ENCODE data around the gene MYRF.

The MYRF gene

GRCh38 chr11:61811831-61812230, 59.4 kb downstream of the MYRF start:
- Mint-ChIP-seq H3K4me1 (peaks cover 13% of the 10 kb centered on the region), H3K36me3 (ENCODE audit: low read depth) (peaks cover 21% of the 10 kb centered on the region), H3K4me3 (no peak overlapping the region), H3K9me3 (no peaks in the 10 kb centered on the region), H3K27ac (no peak overlapping the region), H3K27me3 (peaks cover 16% of the 10 kb centered on the region)
- DNase-seq (no peak), ATAC-seq (no peak)

GRCh38 chr11:61812736-61813411, 60.4 kb downstream of the MYRF start:
- Mint-ChIP-seq H3K27ac (no peak overlapping the region), H3K27me3 (peaks cover 22% of the 10 kb centered on the region), H3K4me3 (no peak overlapping the region), H3K9me3 (no peaks in the 10 kb centered on the region), H3K36me3 (ENCODE audit: low read depth) (peaks cover 21% of the 10 kb centered on the region), H3K4me1 (peaks cover 13% of the 10 kb centered on the region)
- no peak for DNase-seq
- no peak for ATAC-seq

- Mint-ChIP-seq H3K27ac (peak overlapping the region; percentile 79), H3K4me1 (peaks cover 13% of the 10 kb centered on the region), H3K27me3 (peaks cover 28% of the 10 kb centered on the region), H3K9me3 (no peaks in the 10 kb centered on the region), H3K4me3 (peak overlapping the region; percentile 85), H3K36me3 (ENCODE audit: low read depth) (peaks cover 18% of the 10 kb centered on the region)
- ATAC-seq: no peak
- DNase-seq: no peak
These were observed 62.0 kb downstream of the MYRF start for GRCh38 chr11:61814247-61814957.

- Mint-ChIP-seq H3K4me3 (peak overlapping the region; percentile 85), H3K9me3 (no peaks in the 10 kb centered on the region), H3K36me3 (ENCODE audit: low read depth) (peaks cover 14% of the 10 kb centered on the region)
These were observed 62.7 kb downstream of the MYRF start for GRCh38 chr11:61814958-61815789.

GRCh38 chr11:61815790-61816735, 63.6 kb downstream of the MYRF start:
- peaks cover 32% of the 10 kb centered on the region for H3K27me3 Mint-ChIP-seq
- DNase-seq (peak; percentile 68), ATAC-seq (peak; percentile 65)
- peaks cover 10% of the 10 kb centered on the region for H3K36me3 Mint-ChIP-seq (ENCODE audit: low read depth)
- H3K9me3 Mint-ChIP-seq: no peaks in the 10 kb centered on the region
- H3K27ac Mint-ChIP-seq: peak overlapping the region; percentile 58
- H3K4me1 Mint-ChIP-seq: peaks cover 13% of the 10 kb centered on the region
- peak overlapping the region; percentile 85 for H3K4me3 Mint-ChIP-seq

More at GRCh38 chr11:61814958-61815789, 62.7 kb downstream of the MYRF start:
- Mint-ChIP-seq H3K4me1 (peaks cover 13% of the 10 kb centered on the region), H3K27me3 (peaks cover 30% of the 10 kb centered on the region), H3K27ac (peak overlapping the region; percentile 79)
- DNase-seq (peak; percentile 68), ATAC-seq (peak; percentile 30)

- H3K4me3 Mint-ChIP-seq: peak within 1 kb of the TSS; percentile 85
- peaks cover 10% of the 10 kb centered on the region for H3K36me3 Mint-ChIP-seq (ENCODE audit: low read depth)
- no peaks in the 10 kb centered on the region for H3K9me3 Mint-ChIP-seq
- peak within 1 kb of the TSS; percentile 58 for H3K27ac Mint-ChIP-seq
- DNase-seq (peak; percentile 86), ATAC-seq (peak; percentile 65)
- H3K4me1 Mint-ChIP-seq: peaks cover 13% of the 10 kb centered on the region
- H3K27me3 Mint-ChIP-seq: peaks cover 32% of the 10 kb centered on the region
These were observed 64.5 kb downstream of the MYRF start, which contains the start of gene FADS1 for GRCh38 chr11:61816736-61817455. FADS1 (minus strand) TSS chr11:61817003; CDS start chr11:61816929, 74 bp downstream.

GRCh38 chr11:61817471-61818202, 65.2 kb downstream of the MYRF start:
- no peak overlapping the region for H3K27ac Mint-ChIP-seq
- H3K27me3 Mint-ChIP-seq: peaks cover 32% of the 10 kb centered on the region

GRCh38 chr11:61820174-61820573, 67.7 kb downstream of the MYRF start:
- peaks cover 26% of the 10 kb centered on the region for H3K27me3 Mint-ChIP-seq
- DNase-seq (no peak), ATAC-seq (no peak)
- H3K36me3 Mint-ChIP-seq (ENCODE audit: low read depth): no peaks in the 10 kb centered on the region
- no peaks in the 10 kb centered on the region for H3K9me3 Mint-ChIP-seq
- H3K4me3 Mint-ChIP-seq: no peak overlapping the region
- peaks cover 7% of the 10 kb centered on the region for H3K4me1 Mint-ChIP-seq
- H3K27ac Mint-ChIP-seq: no peak overlapping the region

More at GRCh38 chr11:61817471-61818202, 65.2 kb downstream of the MYRF start:
- ATAC-seq (no peak), DNase-seq (no peak)
- Mint-ChIP-seq H3K4me1 (peaks cover 13% of the 10 kb centered on the region), H3K36me3 (ENCODE audit: low read depth) (peaks cover 10% of the 10 kb centered on the region), H3K9me3 (no peaks in the 10 kb centered on the region), H3K4me3 (peak overlapping the region; percentile 57)

GRCh38 chr11:61826930-61827570, 74.6 kb downstream of the MYRF start:
- Mint-ChIP-seq H3K27me3 (peaks cover 38% of the 10 kb centered on the region), H3K36me3 (ENCODE audit: low read depth) (no peaks in the 10 kb centered on the region), H3K4me3 (peak overlapping the region; percentile 82), H3K9me3 (no peaks in the 10 kb centered on the region), H3K4me1 (peaks cover 19% of the 10 kb centered on the region), H3K27ac (peak overlapping the region; percentile 14)
- ATAC-seq: no peak
- DNase-seq: no peak

- Mint-ChIP-seq H3K4me3 (peak within 1 kb of the TSS; percentile 82), H3K36me3 (ENCODE audit: low read depth) (no peaks in the 10 kb centered on the region), H3K27me3 (peaks cover 38% of the 10 kb centered on the region), H3K4me1 (peaks cover 19% of the 10 kb centered on the region), H3K9me3 (no peaks in the 10 kb centered on the region), H3K27ac (peak within 1 kb of the TSS; percentile 68)
- ATAC-seq (peak; percentile 81), DNase-seq (peak; percentile 83)
These were observed 75.3 kb downstream of the MYRF start, which contains the start of gene FADS2 for GRCh38 chr11:61827571-61828378. FADS2 (plus strand) TSS chr11:61828300; CDS start chr11:61828391, 91 bp downstream.

GRCh38 chr11:61828379-61828628, 75.9 kb downstream of the MYRF start:
- peak overlapping the region; percentile 82 for H3K4me3 Mint-ChIP-seq
- H3K9me3 Mint-ChIP-seq: no peaks in the 10 kb centered on the region
- peaks cover 22% of the 10 kb centered on the region for H3K4me1 Mint-ChIP-seq
- peak overlapping the region; percentile 68 for H3K27ac Mint-ChIP-seq
- H3K27me3 Mint-ChIP-seq: peaks cover 38% of the 10 kb centered on the region
- peak; percentile 1 for ATAC-seq
- no peaks in the 10 kb centered on the region for H3K36me3 Mint-ChIP-seq (ENCODE audit: low read depth)
- no peak for DNase-seq

Measured in activated naive CD8-positive, alpha-beta T cell treated with anti-CD3 and anti-CD28 coated beads, Interleukin-2, amount 50 U/mL, for 24 hours (primary cell).